Measurements from ENCODE around the gene CHD6. TPM values are rescaled to one million over a fixed set of nuclear protein-coding genes. Genes with fewer than 3 reads are reported as not detected.

The CHD6 gene
- total and polyA plus RNA-seq, 2 of the 13 experiments (the other 11 are each of a cell fraction or from before 2014, with no cell fraction given): 14.4 to 52.0 TPM

DNA sequence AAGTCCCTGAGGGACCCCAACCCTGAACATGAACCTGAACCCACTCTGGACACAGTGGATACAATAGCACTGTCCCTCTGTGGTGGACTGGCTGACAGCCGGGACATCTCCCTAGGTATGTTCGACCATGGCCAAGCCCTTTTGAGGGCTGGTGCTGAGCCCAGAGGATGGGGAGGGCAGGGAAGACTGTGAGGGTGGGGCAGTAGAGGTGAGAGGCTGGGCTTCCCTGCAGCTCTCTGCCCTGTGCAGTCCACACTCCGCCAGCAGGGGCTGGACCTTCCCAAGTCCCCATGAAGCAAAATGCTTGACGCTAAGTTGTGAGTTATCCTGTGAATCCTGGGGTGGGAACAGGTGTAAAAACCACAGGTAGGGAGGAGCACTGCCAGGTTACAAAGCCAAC, 266.1 kb downstream of the CHD6 start (continued):
- TF ChIP-seq ZNF329 (CRISPR knock-in tag; IDR thresholded peaks at IDR 0.05; ENCODE audit: low read depth) (no peak), EED (CRISPR knock-in tag; IDR thresholded peaks at IDR 0.05) (no peak), ZNF230 (CRISPR knock-in tag; IDR thresholded peaks at IDR 0.05) (no peak), ATF7-NPFF (CRISPR knock-in tag; IDR thresholded peaks at IDR 0.05; ENCODE audit: low read depth) (no peak), KLF9 (CRISPR knock-in tag; IDR thresholded peaks at IDR 0.05; ENCODE audit: low read depth) (no peak), BORCS8-MEF2B (CRISPR knock-in tag; IDR thresholded peaks at IDR 0.05) (no peak)
- TF ChIP-seq, protein P1, sequence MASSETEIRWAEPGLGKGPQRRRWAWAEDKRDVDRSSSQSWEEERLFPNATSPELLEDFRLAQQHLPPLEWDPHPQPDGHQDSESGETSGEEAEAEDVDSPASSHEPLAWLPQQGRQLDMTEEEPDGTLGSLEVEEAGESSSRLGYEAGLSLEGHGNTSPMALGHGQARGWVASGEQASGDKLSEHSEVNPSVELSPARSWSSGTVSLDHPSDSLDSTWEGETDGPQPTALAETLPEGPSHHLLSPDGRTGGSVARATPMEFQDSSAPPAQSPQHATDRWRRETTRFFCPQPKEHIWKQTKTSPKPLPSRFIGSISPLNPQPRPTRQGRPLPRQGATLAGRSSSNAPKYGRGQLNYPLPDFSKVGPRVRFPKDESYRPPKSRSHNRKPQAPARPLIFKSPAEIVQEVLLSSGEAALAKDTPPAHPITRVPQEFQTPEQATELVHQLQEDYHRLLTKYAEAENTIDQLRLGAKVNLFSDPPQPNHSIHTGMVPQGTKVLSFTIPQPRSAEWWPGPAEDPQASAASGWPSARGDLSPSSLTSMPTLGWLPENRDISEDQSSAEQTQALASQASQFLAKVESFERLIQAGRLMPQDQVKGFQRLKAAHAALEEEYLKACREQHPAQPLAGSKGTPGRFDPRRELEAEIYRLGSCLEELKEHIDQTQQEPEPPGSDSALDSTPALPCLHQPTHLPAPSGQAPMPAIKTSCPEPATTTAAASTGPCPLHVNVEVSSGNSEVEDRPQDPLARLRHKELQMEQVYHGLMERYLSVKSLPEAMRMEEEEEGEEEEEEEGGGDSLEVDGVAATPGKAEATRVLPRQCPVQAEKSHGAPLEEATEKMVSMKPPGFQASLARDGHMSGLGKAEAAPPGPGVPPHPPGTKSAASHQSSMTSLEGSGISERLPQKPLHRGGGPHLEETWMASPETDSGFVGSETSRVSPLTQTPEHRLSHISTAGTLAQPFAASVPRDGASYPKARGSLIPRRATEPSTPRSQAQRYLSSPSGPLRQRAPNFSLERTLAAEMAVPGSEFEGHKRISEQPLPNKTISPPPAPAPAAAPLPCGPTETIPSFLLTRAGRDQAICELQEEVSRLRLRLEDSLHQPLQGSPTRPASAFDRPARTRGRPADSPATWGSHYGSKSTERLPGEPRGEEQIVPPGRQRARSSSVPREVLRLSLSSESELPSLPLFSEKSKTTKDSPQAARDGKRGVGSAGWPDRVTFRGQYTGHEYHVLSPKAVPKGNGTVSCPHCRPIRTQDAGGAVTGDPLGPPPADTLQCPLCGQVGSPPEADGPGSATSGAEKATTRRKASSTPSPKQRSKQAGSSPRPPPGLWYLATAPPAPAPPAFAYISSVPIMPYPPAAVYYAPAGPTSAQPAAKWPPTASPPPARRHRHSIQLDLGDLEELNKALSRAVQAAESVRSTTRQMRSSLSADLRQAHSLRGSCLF (CRISPR knock-in tag; IDR thresholded peaks at IDR 0.05; ENCODE audit: borderline replicate concordance): no peak
- TF ChIP-seq, protein P2, sequence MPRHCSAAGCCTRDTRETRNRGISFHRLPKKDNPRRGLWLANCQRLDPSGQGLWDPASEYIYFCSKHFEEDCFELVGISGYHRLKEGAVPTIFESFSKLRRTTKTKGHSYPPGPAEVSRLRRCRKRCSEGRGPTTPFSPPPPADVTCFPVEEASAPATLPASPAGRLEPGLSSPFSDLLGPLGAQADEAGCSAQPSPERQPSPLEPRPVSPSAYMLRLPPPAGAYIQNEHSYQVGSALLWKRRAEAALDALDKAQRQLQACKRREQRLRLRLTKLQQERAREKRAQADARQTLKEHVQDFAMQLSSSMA (CRISPR knock-in tag; IDR thresholded peaks at IDR 0.05): peak; percentile 38; the same call in 1 of the 2 replicates

Measured in HepG2 (cell line).